Astrocyte (in vitro differentiated cells and primary cell): ENCODE measurements around the gene TPM3. TPM values are rescaled to one million over a fixed set of nuclear protein-coding genes. Genes with fewer than 3 reads are reported as not detected.

Experiments used
- DNase-seq: peaks from one replicate; pipeline ENCODE4 v3.0.0-alpha.2; 2010; ENCODE audit warnings: low read depth
- FAIRE-seq: peaks from 2 replicates; lab custom pipeline; 2011; peaks lifted over from hg19 to GRCh38; lab: Jason Lieb, UNC
- H2AFZ ChIP-seq: 2 replicates; pipeline ENCODE4 v1.6.0; 2012; ENCODE audit warnings: low read depth, low read length, inconsistent platforms
- H3K27ac ChIP-seq: 2 replicates; pipeline ENCODE4 v1.5.1; 2011; ENCODE audit warnings: low read depth, low read length, inconsistent platforms
- H3K27me3 ChIP-seq: 2 replicates; pipeline ENCODE4 v1.6.0; 2011; ENCODE audit warnings: low read length, inconsistent platforms; ENCODE audit not compliant: insufficient read depth
- H3K36me3 ChIP-seq: 2 replicates; pipeline ENCODE4 v1.5.1; 2011; ENCODE audit warnings: low read length, inconsistent platforms; ENCODE audit not compliant: insufficient read depth
- H3K4me1 ChIP-seq: 2 replicates; pipeline ENCODE4 v1.5.1; 2011; ENCODE audit warnings: low read length, inconsistent platforms; ENCODE audit not compliant: insufficient read depth
- H3K4me2 ChIP-seq: 2 replicates; pipeline ENCODE4 v1.6.0; 2012; ENCODE audit warnings: low read length, inconsistent platforms
- H3K4me3 ChIP-seq: 2 replicates; pipeline ENCODE4 v1.5.1; 2011; ENCODE audit warnings: low read depth, mild to moderate bottlenecking, low read length, inconsistent platforms; ENCODE audit not compliant: insufficient read depth
- H3K79me2 ChIP-seq: 2 replicates; pipeline ENCODE4 v1.6.0; 2012; ENCODE audit warnings: mild to moderate bottlenecking, low read length, inconsistent platforms; ENCODE audit not compliant: insufficient read depth
- H3K9ac ChIP-seq: 2 replicates; pipeline ENCODE4 v1.6.0; 2012; ENCODE audit warnings: mild to moderate bottlenecking, low read length, inconsistent platforms
- H3K9me3 ChIP-seq: 2 replicates; pipeline ENCODE4 v1.5.1; 2012; ENCODE audit warnings: low read depth, mild to moderate bottlenecking, low read length, inconsistent platforms; ENCODE audit not compliant: insufficient read depth
- H4K20me1 ChIP-seq: 2 replicates; pipeline ENCODE4 v1.6.0; 2012; ENCODE audit warnings: low read length, inconsistent platforms; ENCODE audit not compliant: insufficient read depth
- H3K27ac Mint-ChIP-seq: one replicate; pipeline ENCODE4 v1.8.0; 2021; ENCODE audit warnings: mild to moderate bottlenecking, mixed read lengths; ENCODE audit not compliant: unreplicated experiment
- H3K27me3 Mint-ChIP-seq: one replicate; pipeline ENCODE4 v1.8.0; 2021; ENCODE audit warnings: low read depth, mixed read lengths; ENCODE audit not compliant: unreplicated experiment
- H3K36me3 Mint-ChIP-seq: one replicate; pipeline ENCODE4 v1.8.0; 2021; ENCODE audit warnings: low read depth, mixed read lengths; ENCODE audit not compliant: unreplicated experiment
- H3K4me1 Mint-ChIP-seq: one replicate; pipeline ENCODE4 v1.8.0; 2021; ENCODE audit warnings: low read depth, mixed read lengths; ENCODE audit not compliant: unreplicated experiment
- H3K4me3 Mint-ChIP-seq: one replicate; pipeline ENCODE4 v1.8.0; 2021; ENCODE audit warnings: mild to moderate bottlenecking, moderate library complexity, mixed read lengths; ENCODE audit not compliant: unreplicated experiment
- H3K9me3 Mint-ChIP-seq: one replicate; pipeline ENCODE4 v1.8.0; 2021; ENCODE audit warnings: mild to moderate bottlenecking, mixed read lengths; ENCODE audit not compliant: unreplicated experiment
- CTCF ChIP-seq: IDR thresholded peaks from 2 replicates; pipeline ENCODE4 v1.5.1; 2011; ENCODE audit warnings: low read depth, mild to moderate bottlenecking, inconsistent platforms, low read length, moderate library complexity; ENCODE audit not compliant: insufficient read depth
- EZH2 ChIP-seq: IDR thresholded peaks from 2 replicates; pipeline ENCODE4 v1.6.1; 2012; ENCODE audit warnings: mild to moderate bottlenecking, low read length, inconsistent platforms; ENCODE audit not compliant: insufficient read depth
- total RNA-seq: library from RNA; stranded (reverse); gene quantifications from 2 replicates; pipeline ENCODE4 v1.2.1, GENCODE V29; 2021

Gene TPM3
- total RNA-seq, 1 donor from 2014 or later, result 687 TPM

GRCh38 chr1:154178013-154178412 is 13.9 kb downstream of the TPM3 start:
- H3K79me2 ChIP-seq, result peaks cover 91% of the 10 kb centered on the region
- peak overlapping the region; percentile 94 for H3K4me2 ChIP-seq
- H3K27me3 Mint-ChIP-seq, result no peaks in the 10 kb centered on the region
- peaks cover 39% of the 10 kb centered on the region for H3K4me1 ChIP-seq
- H3K36me3 ChIP-seq, result peaks cover 21% of the 10 kb centered on the region
- H3K9me3 ChIP-seq, result no peaks in the 10 kb centered on the region
- H3K27me3 ChIP-seq, result no peaks in the 10 kb centered on the region
- peaks cover 53% of the 10 kb centered on the region for H3K4me1 Mint-ChIP-seq
- H3K4me3 Mint-ChIP-seq, result peak overlapping the region; percentile 43
- H4K20me1 ChIP-seq, result peaks cover 97% of the 10 kb centered on the region
- H3K36me3 Mint-ChIP-seq, result peaks cover 5% of the 10 kb centered on the region
- peak overlapping the region; percentile 21 for H3K27ac Mint-ChIP-seq
- no peak for TF ChIP-seq EZH2
- no peak for TF ChIP-seq CTCF
- H3K27ac ChIP-seq, result no peak overlapping the region
- H3K9ac ChIP-seq, result peak overlapping the region; percentile 10
- no peak for DNase-seq
- no peak overlapping the region for H2AFZ ChIP-seq
- H3K4me3 ChIP-seq, result no peak overlapping the region
- no peak for FAIRE-seq
- H3K9me3 Mint-ChIP-seq, result no peaks in the 10 kb centered on the region

- Histone ChIP-seq H3K27me3 (no peaks in the 10 kb centered on the region), H2AFZ (no peak overlapping the region), H3K36me3 (peaks cover 37% of the 10 kb centered on the region), H3K4me2 (no peak overlapping the region), H3K4me3 (no peak overlapping the region), H3K79me2 (peaks cover 91% of the 10 kb centered on the region), H3K9me3 (no peaks in the 10 kb centered on the region), H3K4me1 (peaks cover 38% of the 10 kb centered on the region), H4K20me1 (peaks cover 98% of the 10 kb centered on the region), H3K27ac (no peak overlapping the region), H3K9ac (no peak overlapping the region)
- Mint-ChIP-seq H3K4me3 (no peak overlapping the region), H3K27me3 (no peaks in the 10 kb centered on the region), H3K4me1 (peaks cover 59% of the 10 kb centered on the region), H3K27ac (no peak overlapping the region), H3K9me3 (no peaks in the 10 kb centered on the region), H3K36me3 (peaks cover 18% of the 10 kb centered on the region)
- TF ChIP-seq EZH2 (no peak), CTCF (no peak)
- no peak for FAIRE-seq
- DNase-seq, result peak; percentile 65
These were observed 15.6 kb downstream of the TPM3 start for GRCh38 chr1:154176337-154176736.

- no peak overlapping the region for H3K27ac Mint-ChIP-seq
- no peak overlapping the region for H2AFZ ChIP-seq
- peaks cover 50% of the 10 kb centered on the region for H3K36me3 ChIP-seq
These were observed 17.2 kb downstream of the TPM3 start for GRCh38 chr1:154174654-154175053.

More at GRCh38 chr1:154174654-154175053, 17.2 kb downstream of the TPM3 start:
- no peak overlapping the region for H3K27ac ChIP-seq
- no peak overlapping the region for H3K4me3 ChIP-seq
- Mint-ChIP-seq H3K4me3 (no peak overlapping the region), H3K27me3 (no peaks in the 10 kb centered on the region), H3K9me3 (no peaks in the 10 kb centered on the region), H3K36me3 (peaks cover 31% of the 10 kb centered on the region), H3K4me1 (peaks cover 56% of the 10 kb centered on the region)
- peaks cover 23% of the 10 kb centered on the region for H3K4me1 ChIP-seq
- DNase-seq (no peak), FAIRE-seq (no peak)
- TF ChIP-seq CTCF, result no peak
- TF ChIP-seq EZH2, result no peak
- H4K20me1 ChIP-seq, result peaks cover 98% of the 10 kb centered on the region
- H3K27me3 ChIP-seq, result no peaks in the 10 kb centered on the region
- peaks cover 91% of the 10 kb centered on the region for H3K79me2 ChIP-seq
- H3K4me2 ChIP-seq, result no peak overlapping the region
- no peak overlapping the region for H3K9ac ChIP-seq
- H3K9me3 ChIP-seq, result no peaks in the 10 kb centered on the region
